Activated CD8-positive, alpha-beta memory T cell treated with anti-CD3 and anti-CD28 coated beads for 24 hours (primary cell): ENCODE data around the gene PKD2L2.
"Not testable (repeated sequence)": the region's sequence is repeated elsewhere in the genome, so short reads cannot be mapped to it uniquely, and the experiment has no call there.

Experiments used
- DNase-seq: peaks from one replicate; pipeline ENCODE4 v3.0.0-alpha.2; 2020

The PKD2L2 gene

GRCh38 chr5:137888863-137889759 is at the start of gene PKD2L2:
Gene PKD2L2, plus strand, starts transcription at chr5:137889457. Its CDS starts 35 bp downstream, at chr5:137889492.
- peak; percentile 91 for DNase-seq

- DNase-seq, result no peak
Measured at GRCh38 chr5:137842296-137842695, 47.0 kb upstream of the PKD2L2 start.

DNA sequence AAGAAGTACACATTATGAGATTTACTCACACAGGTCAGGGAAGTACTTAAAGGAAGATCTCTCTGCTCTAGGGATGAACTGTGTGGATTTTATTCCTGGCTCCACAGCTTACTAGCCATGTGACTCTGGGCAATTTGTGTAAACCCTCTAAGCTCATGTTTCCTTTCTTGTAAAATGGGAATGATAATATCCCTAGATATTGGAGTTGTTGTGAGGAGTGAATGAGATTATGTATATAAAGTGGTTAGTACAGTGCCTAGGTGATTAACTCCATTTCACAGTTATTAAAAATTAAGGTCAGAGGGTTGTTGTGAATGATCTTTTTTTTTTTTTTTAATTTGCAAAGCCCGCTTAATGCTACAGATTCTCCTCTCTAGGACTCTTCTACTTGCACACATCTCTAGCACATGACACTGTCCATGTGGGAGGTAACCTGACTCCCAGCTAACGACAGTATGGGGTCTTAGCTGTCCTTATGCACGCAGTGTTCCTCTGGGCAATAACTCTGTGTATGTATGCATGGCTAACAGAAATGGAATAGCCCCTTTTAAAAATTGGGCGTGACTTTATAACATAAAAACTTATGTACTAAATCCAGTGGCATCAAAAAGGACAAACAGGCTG is 45.5 kb upstream of the PKD2L2 start:
- no peak for DNase-seq

GRCh38 chr5:137845472-137845871 is 43.8 kb upstream of the PKD2L2 start:
- DNase-seq, result no peak

DNA sequence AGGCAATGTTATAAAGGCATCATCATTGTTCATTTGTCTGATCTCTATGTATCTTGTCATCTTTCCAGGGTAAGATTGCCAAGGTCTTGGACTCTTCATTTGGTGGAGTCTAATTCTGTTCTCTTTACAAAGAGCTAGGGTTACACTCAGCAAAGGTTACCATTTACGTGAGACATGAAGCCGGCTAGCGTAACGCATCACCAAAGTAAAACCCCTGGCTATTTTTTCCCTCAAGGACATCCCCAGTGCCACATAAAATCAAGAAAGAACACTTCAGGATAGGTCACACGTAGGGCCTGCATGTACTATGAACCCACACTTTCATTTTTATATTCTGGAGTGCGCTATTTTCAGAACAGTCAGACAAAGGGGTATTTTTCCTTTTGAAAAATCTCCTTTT is 41.6 kb upstream of the PKD2L2 start:
- DNase-seq, result no peak

DNA sequence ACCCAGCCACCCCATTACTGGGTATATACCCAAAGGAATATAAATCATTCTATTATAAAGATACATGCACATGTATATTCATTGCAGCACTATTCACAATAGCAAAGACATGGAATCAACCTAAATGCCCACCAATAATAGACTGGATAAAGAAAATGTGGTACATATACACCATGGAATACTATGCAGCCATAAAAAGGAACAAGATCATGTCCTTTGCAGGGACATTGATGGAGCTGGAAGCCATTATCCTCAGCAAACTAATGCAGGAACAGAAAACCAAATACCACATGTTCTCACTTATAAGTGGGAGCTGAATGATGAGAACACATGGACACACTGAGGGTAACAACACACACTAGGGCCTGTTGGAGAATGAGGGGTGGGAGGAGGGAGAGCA is 36.1 kb upstream of the PKD2L2 start:
- DNase-seq, result not testable (repeated sequence)

DNA sequence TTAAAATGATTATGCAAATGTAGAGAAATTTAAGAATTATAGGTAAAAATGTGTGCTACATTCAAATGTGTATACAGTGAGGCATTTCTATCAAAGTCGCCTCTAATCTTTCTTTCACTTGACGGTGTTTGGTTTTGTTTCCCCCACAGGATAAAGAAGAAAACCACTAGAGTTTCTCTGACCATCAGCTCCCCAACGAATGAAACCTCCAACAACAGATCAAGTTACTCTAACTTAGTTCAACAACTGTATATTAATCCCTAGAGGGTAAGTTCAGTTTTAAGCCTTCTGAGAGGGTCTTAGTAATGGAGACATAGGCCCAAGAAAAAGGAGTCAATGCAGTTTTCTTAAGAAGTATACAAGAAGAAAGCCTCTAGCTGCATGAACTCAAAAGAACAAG is 33.1 kb upstream of the PKD2L2 start:
- DNase-seq, result no peak

DNA sequence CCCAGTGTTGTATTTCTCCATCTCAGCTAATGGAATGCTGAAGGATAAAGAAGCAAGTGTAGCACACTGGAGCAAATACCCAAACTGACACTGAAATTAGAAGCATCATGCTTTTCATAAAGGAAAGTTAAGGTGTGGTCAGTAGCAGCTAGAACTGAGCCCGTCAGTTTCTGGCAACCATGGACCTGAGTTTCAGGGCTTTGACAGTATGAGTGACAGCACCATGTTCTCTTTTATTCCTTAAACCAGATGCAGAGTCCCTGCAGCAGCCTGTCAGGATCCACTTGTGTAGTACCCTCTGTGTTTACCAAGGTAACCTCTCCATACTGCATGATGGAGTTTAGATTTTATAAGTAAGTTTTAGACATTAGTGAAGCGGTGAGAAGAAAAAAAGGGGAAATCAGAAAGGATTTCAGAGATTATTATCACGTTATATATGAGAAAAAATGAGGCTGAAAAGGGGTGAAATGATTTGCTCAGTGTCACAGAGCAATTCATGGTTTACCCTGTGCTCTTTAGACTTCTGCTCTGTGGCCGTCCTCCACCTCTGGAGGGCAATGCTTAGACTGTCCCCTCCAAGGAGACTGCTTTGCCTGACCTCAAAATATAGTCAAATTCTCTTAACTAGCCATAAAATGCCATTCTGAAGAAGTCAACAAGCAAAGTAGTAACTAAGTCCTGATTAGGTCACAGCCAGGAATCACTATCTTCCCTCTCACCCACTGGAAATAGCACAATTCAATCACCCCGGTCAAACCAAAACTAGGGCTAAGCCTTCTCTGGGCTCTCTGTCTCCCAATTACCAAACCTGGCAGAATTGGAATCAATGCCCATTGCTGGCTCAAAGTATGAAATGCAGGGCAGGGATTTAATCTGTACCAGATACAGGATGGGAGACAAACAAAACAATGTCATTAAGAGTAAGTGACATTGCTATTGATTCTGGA is 32.1 kb upstream of the PKD2L2 start:
- no peak for DNase-seq

DNA sequence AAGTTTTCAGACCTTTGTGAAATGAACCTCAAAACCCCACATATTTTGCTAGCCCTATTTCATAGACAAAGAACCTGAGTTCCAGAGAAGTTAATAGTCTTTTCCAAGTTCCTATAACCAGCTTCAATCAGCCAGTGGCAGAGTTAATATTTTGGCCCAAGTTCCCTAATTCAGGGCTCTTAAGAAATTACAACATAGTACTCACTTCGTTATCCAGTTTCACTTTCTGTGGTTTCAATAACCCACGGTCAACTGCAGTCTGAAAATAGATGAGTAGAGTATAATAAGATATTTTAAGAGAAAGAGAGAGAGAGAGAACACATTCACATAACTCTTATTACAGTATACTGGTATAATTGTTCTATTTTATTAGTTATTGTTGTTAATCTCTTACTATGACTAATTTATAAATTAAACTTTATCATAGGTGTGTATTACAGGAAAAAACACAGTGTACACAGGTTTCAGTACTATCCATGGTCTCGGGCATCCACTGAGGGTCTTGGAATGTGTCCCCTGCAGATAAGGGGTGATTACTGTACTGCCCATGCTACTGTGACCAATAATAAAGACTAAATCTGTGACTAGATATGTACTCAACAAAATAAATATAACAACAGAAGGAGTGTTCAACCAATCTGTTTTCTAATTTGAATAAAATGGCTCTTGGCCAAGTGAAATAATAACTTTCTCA is 30.9 kb upstream of the PKD2L2 start:
- DNase-seq, result no peak

GRCh38 chr5:137858954-137859353 is 30.3 kb upstream of the PKD2L2 start:
- DNase-seq, result no peak

GRCh38 chr5:137862251-137862650 is 27.0 kb upstream of the PKD2L2 start:
- DNase-seq, result no peak

GRCh38 chr5:137863653-137864052 is 25.6 kb upstream of the PKD2L2 start:
- not testable (repeated sequence) for DNase-seq

DNA sequence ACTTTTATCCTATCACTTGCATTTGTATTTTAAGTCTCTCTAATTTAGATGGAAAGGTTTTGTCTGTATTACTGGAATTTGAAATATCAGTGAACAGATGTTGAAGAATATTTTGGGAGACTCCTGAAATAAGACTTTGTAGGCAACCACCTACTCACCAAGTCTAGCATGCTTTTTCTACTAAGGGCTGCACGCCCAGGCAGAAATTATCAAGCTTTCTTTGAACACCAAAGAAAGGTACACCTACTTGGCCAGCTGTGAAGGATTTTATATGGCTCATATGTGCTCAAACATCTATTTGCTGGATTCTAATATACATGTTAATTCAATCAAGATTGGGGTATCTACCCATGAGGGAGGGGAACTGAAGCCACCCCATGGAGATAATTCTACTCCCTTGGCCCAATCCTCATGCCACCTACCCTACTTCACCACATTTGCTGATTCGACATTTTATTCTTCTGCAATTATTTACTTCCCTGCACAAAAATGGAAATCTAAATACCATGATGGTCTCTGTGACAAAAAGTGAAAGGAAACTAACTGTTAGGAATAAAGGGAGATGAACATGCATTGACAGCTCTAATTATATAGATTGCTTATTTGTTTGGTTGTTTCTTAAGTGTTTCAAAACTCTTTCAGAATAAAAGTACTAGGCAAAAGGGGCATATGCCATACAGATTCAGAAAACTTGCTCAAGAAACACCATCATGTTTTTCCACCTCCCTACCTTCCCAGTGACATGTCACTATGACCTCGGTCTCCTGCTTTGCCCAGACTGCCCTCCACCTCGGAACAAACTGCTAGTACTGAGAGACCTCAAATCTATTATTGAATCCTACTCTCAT is 22.5 kb upstream of the PKD2L2 start:
- no peak for DNase-seq

DNA sequence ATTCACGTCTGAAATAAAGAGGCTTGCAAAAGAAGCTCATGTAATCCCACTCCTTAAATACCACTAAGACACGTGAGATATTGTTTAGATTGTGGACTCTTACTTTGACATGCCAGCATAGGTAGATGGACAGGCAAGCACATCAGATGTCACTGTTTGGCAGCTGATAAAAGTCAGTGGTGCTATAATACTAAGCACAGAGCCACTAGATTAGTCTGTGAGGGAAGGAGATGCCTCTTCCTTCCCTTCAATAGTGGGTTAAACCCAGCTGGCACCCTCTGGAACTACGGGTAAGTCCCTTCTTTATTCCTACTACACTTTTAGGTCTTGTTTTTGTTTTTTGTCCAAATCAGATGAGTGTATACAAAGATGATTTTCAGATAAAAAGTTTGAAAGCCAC is 21.6 kb upstream of the PKD2L2 start, which contains the start of gene MYOT:
MYOT (plus strand) TSS at position 197 of the 400 bp plus-strand sequence. CDS start 2,792 bp downstream, outside the sequence.
- DNase-seq, result no peak

DNA sequence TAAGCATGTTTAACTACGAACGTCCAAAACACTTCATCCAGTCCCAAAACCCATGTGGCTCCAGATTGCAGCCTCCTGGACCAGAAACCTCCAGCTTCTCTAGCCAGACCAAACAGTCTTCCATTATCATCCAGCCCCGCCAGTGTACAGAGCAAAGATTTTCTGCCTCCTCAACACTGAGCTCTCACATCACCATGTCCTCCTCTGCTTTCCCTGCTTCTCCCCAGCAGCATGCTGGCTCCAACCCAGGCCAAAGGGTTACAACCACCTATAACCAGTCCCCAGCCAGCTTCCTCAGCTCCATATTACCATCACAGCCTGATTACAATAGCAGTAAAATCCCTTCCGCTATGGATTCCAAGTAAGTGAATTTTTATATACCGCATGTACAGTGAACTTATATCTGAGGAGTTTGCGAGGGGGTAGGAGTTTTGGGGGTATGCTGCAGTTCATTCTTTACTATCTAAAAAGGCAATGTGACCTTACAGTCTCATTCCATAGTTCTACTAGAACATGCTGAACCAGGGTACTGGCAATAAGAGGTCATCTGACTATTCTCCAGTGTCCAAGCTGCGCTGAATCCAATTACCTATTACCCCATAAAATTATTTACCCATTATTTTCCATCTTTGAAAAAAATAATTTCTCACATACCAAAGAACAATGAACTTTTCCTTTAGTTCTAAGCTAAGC is 18.5 kb upstream of the PKD2L2 start:
- DNase-seq, result no peak

DNA sequence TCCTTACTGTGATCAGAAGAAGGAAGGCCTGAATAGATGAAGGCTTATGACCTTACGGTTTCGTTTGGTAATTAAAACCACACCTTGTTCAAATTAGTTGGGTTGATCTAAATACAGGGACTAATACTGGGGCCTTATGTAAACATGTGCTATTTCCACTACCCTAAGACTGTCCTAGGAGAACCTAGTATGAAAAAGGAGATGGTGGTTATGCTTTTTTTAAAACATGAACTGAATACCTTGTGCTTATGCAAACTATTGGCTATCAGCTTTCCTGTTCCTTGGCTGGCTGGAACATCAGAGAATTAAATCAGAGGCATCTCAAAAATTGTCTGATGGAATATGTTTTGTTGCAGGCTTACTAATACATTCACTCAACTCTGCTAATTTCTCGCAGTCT is 17.7 kb upstream of the PKD2L2 start:
- DNase-seq, result no peak

GRCh38 chr5:137872466-137872865 is 16.8 kb upstream of the PKD2L2 start:
- DNase-seq, result no peak

DNA sequence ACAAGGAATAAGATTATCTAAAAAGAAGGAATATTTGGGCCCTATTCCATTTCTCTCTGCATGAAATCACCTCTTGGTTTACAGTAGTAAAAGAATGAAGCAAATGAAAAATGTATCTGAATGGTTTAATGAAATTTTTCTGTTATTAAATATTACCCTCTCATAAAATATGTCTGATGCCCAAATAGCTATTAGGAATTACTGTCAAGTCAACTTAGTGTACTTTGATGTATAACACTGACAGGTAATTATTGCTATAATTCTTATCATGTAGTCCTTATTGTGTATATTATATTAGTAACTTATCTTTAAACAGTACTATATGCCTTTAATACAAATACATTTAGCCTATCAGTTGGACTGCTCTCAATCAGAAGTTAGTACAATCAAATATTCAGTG is 13.2 kb upstream of the PKD2L2 start:
- no peak for DNase-seq

DNA sequence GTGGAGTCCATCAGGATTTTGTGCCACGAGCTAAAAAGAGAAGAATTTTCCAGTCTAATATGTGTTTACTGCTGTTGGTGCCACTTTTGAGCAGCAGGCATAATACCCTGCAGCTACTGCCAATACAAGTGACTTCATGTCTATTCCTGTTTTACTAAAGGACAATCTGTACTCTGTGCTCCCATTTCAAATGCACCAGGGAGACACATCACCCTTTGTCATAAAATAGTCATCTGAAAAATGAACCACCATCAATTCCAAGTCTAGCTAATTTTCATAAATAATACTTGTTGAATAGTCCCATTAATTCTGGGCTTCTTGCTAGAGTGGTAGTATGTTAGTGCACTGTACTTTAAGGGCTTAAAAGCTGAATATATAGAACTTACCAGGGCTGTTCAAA is 8.9 kb upstream of the PKD2L2 start:
- DNase-seq, result no peak

GRCh38 chr5:137887831-137888230 is 1.4 kb upstream of the PKD2L2 start:
- DNase-seq, result no peak

GRCh38 chr5:137888466-137888862 is 793 bp upstream of the PKD2L2 start:
- DNase-seq, result no peak
